HG02884 (cell line): Measurements from ENCODE around the gene SFTPD.
"Not testable (repeated sequence)": the region's sequence is repeated elsewhere in the genome, so short reads cannot be mapped to it uniquely, and the experiment has no call there.

ENCODE experiments used
- ATAC-seq: cut with Tn5 transposase; IDR thresholded peaks from one replicate; pipeline ENCODE4 v1.9.1; 2021; ENCODE audit warnings: mild to moderate bottlenecking, moderate library complexity; ENCODE audit not compliant: unreplicated experiment

Gene SFTPD

DNA sequence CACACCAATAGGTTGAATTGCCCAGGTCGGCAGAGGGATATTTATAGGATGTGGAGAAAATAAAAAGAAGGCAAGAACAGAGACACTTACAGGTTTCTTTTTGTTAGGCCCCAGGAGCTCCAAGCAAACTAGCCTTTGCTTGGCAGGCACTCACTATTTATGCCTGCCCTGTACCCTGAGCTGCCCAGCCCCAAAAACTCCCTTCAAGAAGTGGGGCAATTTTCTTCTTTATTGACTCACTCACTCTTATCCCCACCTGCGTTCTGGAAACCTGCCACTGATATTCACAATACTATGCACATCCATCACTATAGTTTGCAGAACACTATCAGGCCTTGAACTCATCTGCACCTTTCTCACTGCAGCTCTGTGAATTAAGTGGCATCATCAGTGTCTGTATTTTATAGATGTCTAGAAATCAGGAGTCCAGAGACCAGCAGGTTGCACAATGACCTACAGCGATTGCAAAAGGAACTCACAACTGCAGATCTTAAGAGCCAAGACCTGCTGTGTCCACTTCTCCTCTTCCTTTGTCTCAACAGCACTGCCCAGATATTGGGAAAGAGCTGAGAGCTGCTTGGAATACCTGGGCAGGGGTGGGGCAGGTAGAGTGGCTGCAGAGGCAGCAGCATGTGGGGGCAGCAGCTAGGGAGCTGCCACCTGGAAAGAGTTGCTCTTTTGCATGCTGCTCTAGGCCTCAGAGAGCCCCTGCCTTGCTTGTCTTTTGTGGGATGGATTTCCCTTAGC lies at the start of gene SFTPD:
SFTPD (minus strand) TSS at position 130 of the 747 bp plus-strand sequence. CDS start 2,446 bp downstream, outside the sequence.
- no peak for ATAC-seq

DNA sequence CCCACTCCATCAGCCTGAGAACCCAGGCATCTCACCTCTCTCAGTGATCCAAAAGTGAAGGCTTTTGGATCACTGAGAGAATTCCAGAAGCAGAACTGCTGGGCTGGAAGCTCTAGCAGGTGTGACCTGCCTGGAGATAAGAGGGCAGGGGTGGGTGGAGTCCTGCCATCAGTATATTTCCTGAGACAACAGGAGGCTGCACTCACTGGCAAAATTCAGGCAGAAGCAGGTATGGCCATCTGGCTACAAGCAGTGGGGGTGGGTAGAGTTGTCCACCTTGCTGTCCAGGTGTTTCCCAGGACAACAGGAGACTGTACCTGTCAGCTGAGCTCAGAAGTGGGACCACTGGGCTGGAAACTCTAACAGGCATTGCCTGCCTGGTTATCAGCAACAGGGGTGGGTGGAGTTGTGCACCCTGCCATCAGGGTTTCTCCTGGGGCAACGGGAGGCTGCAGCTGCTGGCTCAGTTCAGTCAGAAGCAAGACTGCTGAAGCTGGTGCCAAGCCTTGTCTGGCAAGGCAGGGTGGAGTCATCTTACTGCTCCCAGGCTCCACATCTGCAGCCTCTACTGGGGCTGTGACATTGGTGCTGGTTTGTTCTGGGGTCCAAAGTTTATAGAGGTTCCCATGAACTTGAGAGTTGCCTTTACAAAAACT lies 47.2 kb upstream of the SFTPD start:
- no peak for ATAC-seq

- no peak for ATAC-seq
These were observed 45.7 kb upstream of the SFTPD start for GRCh38 chr10:79994556-79994955.

GRCh38 chr10:79988199-79988598 lies 39.3 kb upstream of the SFTPD start:
- not testable (repeated sequence) for ATAC-seq

- not testable (repeated sequence) for ATAC-seq
These were observed 37.8 kb upstream of the SFTPD start for GRCh38 chr10:79986661-79987060.

- no peak for ATAC-seq
These were observed 36.7 kb upstream of the SFTPD start for GRCh38 chr10:79985481-79986072.

- ATAC-seq: peak; percentile 69
These were observed 35.9 kb upstream of the SFTPD start for GRCh38 chr10:79984851-79985250.

- no peak for ATAC-seq
These were observed 34.5 kb upstream of the SFTPD start for GRCh38 chr10:79983286-79983909.

DNA sequence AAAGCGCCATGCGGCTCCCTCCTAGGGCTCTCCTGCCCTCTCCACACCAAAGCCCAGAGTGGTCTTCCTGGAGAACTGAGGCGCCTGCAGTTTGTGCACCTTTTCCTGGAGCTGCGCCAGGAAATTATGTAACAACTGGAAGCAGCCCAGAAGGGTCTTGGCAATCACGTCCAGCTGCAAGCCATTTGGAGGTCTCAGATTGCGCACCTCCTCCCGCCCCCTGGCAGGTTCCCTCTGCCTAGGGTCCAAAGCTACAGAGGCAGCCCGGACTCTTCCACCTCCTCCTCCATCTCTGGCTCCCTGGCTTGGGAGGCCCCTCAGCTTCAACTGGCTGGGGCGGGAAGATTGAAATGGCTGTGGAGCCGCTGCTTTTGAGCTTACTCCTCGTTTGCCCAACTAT lies 34.0 kb upstream of the SFTPD start:
- no peak for ATAC-seq

GRCh38 chr10:79982362-79982800 lies 33.5 kb upstream of the SFTPD start:
- no peak for ATAC-seq

GRCh38 chr10:79981450-79982361 lies 32.8 kb upstream of the SFTPD start:
- no peak for ATAC-seq

DNA sequence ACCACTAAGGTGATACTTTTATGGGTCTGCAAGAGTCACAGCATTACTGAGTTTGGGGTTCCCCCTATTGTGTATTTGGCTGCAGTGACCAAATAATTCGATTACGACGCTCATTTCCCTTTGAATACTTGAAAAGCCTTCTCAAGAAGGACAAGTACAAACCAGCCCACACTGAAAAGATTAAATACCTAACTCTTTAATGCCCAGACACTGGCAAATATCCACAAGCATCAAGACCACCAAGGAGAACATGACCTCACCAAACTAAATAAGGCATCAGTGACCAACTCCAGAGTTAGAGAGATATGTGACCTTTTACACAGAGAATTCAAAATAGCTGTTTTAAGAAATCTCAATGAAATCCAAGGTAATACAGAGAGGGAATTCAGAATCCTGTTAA lies 31.8 kb upstream of the SFTPD start:
- no peak for ATAC-seq

DNA sequence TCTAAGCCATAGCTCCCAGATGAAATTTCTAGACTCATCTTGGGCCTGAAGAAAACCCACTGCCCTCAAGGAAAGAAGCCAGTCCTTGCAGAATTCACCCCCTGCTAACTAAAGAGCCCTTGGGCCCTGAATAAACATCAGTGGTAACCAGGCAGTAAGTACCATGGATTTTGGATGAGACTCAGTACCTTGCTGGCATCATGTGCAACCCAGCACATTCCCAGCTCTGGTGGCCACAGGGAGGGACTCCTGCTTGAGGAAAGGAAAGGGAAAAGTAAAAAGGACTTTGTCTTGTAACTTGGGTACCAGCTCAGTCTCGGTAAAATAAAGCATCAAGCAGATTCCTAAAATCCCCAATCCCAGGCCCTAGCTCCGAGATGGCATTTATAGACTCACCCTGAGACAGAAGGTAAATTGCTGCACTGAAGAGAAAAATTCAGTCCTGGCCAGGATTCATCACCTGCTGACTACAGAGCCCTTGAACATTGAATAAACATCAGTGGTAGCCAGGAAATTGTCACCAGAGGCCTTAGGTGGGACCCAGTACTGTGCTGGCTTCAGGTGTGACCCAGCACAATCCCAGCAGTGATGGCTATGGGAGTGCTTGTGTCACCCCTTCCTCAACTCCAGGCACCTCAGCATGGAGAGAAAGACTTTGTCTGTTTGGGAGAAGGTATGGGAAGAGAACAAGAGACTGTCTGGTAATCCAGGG lies 31.2 kb upstream of the SFTPD start:
- ATAC-seq: no peak

DNA sequence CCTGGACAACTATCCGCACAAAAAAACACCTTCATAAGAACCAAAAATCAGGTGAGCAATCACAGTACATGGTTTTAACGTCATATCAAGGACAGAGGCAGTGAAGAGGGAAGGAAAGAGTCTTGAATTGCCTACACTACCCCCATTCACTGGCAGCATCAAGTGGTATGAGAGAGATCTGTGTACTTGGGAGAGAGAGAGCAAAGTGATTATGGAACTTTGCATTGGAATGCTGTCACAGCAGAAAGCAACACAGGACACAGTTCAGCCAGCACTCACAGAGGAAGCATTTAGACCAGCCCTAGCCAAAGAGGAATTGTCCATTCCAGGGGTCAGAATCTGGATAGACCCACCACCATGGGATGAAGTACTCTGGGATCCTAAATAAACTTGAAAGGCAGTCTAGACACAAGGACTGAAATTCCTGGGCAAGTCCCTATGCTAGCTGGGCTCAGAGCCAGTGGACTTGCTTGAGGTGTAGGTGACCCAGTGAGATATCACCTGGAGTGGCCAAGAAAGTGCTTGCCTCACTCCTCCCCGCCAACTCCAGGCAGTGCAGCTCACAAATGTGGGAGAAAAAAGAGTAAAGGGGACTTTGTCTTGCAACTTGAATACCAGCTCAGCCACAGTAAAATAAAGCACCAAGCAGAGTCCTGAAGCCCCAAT lies 30.5 kb upstream of the SFTPD start:
- ATAC-seq: no peak

DNA sequence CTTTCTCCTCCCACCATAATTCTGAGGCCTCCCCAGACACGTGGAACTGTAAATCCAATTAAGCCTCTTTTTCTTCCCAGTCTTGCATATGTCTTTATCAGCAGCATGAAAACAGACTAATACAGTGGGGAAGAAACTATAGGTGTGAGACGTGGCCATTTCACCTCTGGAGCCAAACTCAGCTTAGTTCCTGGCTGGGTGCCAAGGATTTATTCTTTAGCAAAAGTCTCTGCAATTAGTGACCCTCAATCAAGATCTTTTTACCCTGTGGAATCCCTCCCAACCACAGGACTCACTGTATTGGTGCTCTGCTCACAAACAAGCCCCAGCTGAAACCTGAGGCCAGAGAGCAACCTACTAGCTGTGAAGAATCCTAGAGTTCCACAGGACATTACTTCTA lies 28.1 kb upstream of the SFTPD start:
- no peak for ATAC-seq

DNA sequence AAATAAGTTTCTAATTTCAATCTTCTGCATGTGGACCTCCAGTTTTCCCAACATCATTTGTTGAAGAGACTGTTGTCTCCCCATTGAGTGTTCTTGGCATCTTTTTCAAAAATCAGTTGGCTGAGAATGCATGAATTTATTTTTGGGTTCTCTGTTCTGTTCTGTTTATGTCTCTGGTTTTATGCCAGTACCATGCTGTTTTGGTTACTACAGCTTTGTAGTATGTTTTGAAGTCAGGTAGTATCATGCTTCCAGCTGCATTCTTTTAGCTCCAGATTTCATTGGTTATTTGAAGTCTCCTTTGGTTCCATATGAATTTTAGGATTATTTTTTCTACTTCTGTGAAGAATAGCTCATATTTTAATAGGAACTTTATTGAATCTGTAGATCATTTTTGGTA lies 21.2 kb upstream of the SFTPD start:
- ATAC-seq: no peak

- no peak for ATAC-seq
These were observed 999 bp downstream of the SFTPD start for GRCh38 chr10:79947787-79948424.

DNA sequence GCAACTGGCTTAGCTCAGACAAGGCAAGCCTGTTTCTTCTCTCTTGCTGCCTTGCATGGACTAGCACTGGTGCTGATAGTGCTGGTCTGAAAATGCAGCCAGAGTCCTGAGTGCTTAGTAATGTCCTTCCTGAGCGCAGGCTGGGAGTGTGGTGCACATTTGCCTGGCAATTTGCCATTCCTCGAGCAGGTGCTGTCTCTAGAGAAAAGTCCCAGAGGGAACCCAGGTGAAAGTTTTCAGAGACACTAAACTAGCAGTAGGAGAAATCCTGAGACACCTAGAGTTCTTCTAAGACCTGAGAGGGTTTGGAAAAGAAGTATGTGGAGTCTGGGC lies 1.9 kb downstream of the SFTPD start:
- ATAC-seq: no peak
